GM08714 (cell line): ENCODE measurements around the gene RALA.
"Not testable (repeated sequence)": the region's sequence is repeated elsewhere in the genome, so short reads cannot be mapped to it uniquely, and the experiment has no call there.

Source experiments
- H3K4me3 ChIP-seq: fragments of 200-500 bp; sonication (Bioruptor generic); 2 replicates; pipeline ENCODE4 v1.5.1; 2014; ENCODE audit warnings: mild to moderate bottlenecking, low read length, inconsistent platforms
- ZNF274 ChIP-seq: IDR thresholded peaks from 2 replicates; pipeline ENCODE4 v1.6.1; 2012; ENCODE audit warnings: mild to moderate bottlenecking, low read depth, low read length

RALA gene

DNA sequence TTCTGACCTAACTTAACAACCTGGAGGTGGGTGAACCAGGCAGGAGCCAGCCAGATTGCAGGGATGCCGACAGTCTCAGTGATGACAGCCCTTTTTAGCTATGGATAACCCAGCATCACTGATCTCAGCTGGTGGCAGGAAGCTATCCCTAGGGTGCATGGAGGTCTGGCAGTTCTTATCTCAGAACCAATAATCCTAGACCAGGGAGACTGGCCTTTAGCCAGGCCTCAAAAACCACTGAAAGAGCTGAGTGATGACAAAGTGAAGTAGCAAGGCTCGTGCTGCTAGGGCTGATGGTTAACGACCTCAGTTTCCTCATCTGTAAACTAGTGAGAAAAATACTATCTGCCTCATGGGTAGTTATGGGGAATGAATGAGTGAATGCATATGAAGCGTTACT is 112.5 kb downstream of the RALA start:
- H3K4me3 ChIP-seq: peak overlapping the region; percentile 11; the same call in 1 of the 2 replicates
- TF ChIP-seq ZNF274: no peak

DNA sequence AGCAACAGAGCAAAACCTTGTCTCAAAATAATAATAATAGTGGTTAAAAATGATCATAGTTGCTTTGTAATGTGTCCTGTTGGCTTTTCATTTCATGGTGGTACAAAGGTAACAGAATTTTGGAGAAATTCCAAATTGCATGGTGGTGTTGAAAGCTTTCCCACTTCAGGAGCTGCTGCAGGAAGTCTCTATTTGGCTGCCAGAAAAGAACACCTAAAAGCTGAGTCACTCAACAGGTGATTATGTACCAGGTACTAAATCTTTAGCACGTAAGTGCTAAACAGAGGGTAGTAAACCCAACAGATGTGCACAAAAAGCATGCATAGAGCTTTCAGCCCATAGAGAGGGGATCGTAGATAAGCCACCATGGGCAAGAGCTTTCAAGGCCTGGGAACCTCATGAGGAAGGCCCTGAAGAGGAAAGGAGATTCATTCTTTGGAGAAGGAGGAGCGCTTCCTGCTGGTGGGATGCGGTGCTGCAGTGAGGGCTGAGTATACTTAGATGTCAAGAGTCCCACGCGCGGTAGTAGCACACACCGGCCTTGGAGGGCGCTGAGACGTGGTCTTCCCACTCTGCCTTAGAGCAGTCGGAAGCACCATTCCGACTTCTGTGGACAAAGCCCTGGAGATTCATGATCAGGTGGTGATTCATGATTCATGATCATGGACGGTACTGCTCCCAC is 118.7 kb downstream of the RALA start:
- no peak for TF ChIP-seq ZNF274
- H3K4me3 ChIP-seq: no peak overlapping the region

DNA sequence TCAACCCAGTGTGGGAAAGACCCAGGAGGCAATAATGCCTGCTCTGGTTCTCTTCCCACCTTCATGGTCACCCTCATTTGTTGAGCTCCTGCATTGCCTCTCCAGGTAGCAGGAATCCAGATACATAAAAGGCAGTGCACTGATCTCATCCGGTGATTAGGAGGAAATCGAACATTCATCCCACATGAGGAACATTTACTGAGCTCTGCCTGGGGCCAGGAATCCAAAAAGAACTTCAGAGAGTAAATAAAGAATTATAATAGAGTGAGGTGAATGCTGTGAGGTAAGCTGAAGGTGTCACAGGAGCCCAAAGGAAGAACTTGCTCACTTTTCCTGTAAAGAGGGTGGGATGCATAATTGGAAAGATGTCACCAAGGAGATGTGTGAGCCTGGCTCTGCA is 121.2 kb downstream of the RALA start:
- no peak for TF ChIP-seq ZNF274
- H3K4me3 ChIP-seq: no peak overlapping the region

GRCh38 chr7:39745320-39745719 is 121.9 kb downstream of the RALA start:
- no peak for TF ChIP-seq ZNF274
- H3K4me3 ChIP-seq: no peak overlapping the region

- TF ChIP-seq ZNF274: no peak
- no peak overlapping the region for H3K4me3 ChIP-seq
Measured at GRCh38 chr7:39746103-39746819, 122.9 kb downstream of the RALA start.

DNA sequence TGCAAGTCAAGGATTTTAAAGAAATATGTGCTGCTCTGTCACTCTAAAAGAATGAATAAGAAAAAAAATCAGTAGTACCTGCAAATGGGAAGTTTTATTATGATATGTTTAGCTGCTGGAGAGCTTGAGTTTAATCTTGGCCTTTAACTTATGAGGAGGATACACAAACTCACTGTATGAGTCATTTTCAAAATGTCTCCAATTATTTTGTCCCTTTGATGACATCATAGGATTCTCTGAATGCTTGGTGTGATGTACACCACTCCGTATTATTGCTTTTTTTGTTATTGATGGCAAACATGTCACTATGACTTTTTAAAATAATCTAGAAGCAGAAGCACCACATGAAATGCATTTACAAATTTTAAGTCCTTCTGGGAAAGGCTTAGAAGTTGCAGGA is 125.8 kb downstream of the RALA start:
- H3K4me3 ChIP-seq: no peak overlapping the region
- TF ChIP-seq ZNF274: no peak

- no peak overlapping the region for H3K4me3 ChIP-seq
- no peak for TF ChIP-seq ZNF274
Measured at GRCh38 chr7:39749717-39750116, 126.3 kb downstream of the RALA start.

- no peak for TF ChIP-seq ZNF274
- H3K4me3 ChIP-seq: no peak overlapping the region
Measured at GRCh38 chr7:39750253-39751077, 127.1 kb downstream of the RALA start.

GRCh38 chr7:39753237-39753636 is 129.9 kb downstream of the RALA start:
- H3K4me3 ChIP-seq: not testable (repeated sequence)

DNA sequence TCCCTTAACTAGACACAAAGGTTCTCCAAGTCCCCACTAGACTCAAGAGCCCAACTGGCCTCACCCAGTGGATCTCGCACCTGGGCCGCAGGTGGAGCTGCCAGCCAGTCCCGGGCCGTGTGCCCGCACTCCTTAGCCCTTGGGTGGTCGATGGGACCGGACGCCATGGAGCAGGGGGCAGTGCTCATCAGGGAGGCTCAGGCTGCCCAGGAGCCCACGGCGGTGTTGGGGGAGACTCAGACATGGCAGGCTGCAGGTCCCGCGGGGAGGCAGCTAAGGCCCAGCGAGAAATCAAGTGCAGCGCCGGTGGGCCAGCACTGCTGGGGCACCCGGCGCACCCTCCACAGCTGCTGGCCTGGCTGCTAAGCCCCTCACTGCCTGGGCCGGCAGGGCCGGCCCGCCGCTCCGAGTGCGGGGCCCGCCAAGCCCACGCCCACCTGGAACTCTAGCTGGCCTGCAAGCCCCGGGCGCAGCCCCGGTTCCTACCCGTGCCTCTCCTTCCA is 130.5 kb downstream of the RALA start:
- no peak overlapping the region for H3K4me3 ChIP-seq
- no peak for TF ChIP-seq ZNF274

DNA sequence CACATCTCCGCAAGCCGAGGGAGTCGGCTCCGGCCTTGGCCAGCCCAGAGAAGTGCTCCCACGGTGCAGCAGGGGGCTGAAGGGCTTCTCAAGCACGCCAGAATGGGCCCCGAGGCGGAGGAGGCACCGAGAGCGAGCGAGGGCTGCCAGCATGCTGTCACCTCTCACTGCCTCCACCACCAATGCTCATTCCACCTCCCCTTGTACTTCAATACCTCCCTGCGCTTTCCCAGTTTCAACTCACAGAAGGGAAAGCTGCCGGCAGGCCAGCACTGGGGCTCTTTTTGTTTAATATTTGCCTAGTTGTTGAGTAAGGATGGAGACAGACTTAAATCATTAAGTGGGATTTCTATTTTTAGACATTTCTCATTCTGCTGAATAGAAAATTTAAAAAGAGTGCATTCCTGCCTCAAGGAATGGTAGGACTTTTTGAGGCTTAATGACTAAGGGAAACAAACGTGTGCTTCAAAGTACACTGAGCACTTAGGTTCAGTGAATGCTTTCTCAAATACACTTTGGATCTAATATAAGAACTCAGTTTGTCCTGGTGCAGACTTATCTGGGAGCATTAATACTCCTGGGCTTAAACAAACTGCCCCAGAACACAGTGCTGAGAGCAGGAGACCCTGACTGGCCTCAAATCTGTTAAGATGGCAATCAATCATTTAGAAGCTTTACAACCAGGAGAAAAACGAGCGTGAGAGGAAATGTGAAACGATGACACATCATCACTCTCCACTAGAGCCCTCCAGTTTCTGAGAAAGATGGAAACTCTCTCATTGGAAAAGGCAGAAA is 131.2 kb downstream of the RALA start:
- no peak for TF ChIP-seq ZNF274
- H3K4me3 ChIP-seq: no peak overlapping the region

- no peak for TF ChIP-seq ZNF274
- H3K4me3 ChIP-seq: no peak overlapping the region
Measured at GRCh38 chr7:39757604-39758003, 134.2 kb downstream of the RALA start.
